PC-3 (cell line): ENCODE data around the gene HLA-DMB. TPM values are rescaled to one million over a fixed set of nuclear protein-coding genes. Genes with fewer than 3 reads are reported as not detected.

Experiments used
- ATAC-seq: fragments of 200-7000 bp; cut with Tn5 transposase; 2 replicates; pipeline ENCODE4 v1.9.1; 2020; ENCODE audit warnings: mild to moderate bottlenecking, moderate library complexity
- BruUV-seq: library from RNA; stranded (reverse); fragments of 400-500 nt; replicated peaks from 2 replicates; lab custom pipeline; 2021; lab: Mats Ljungman, UMichigan
- CTCF ChIA-PET: fragments of 300-600 bp; sonication (Branson Sonifier 250); formaldehyde crosslinking; loops from one replicate; lab custom pipeline; 2022; ENCODE audit warnings: antibody characterized with exemption; lab: Charles Lee
- POLR2A ChIA-PET: fragments of 300-600 bp; sonication (Branson Sonifier 250); formaldehyde crosslinking; loops from one replicate; lab custom pipeline; 2022; ENCODE audit warnings: antibody characterized with exemption; ENCODE audit not compliant: unreplicated experiment; lab: Charles Lee
- DNase-seq: peaks from one replicate; pipeline ENCODE4 v3.0.0-alpha.2; 2015
- H2AFZ ChIP-seq: fragments of 300-600 bp; sonication (generic); 2 replicates; pipeline ENCODE4 v1.6.0; 2016; ENCODE audit warnings: antibody characterized with exemption, low read length
- H3F3A ChIP-seq: fragments of 300-600 bp; sonication (generic); one replicate; pipeline ENCODE4 v1.6.0; 2017; ENCODE audit warnings: antibody characterized with exemption, low read length, control low read depth, mild to moderate bottlenecking; ENCODE audit not compliant: unreplicated experiment
- H3K27ac ChIP-seq: fragments of 300-600 bp; sonication (generic); 2 replicates; pipeline ENCODE4 v1.5.1; 2016; ENCODE audit warnings: mild to moderate bottlenecking, low read length
- H3K27me3 ChIP-seq: fragments of 300-600 bp; sonication (generic); 2 replicates; pipeline ENCODE4 v1.6.1; 2016; ENCODE audit warnings: low read length, mixed read lengths
- H3K36me3 ChIP-seq: fragments of 300-600 bp; sonication (generic); 2 replicates; pipeline ENCODE4 v1.6.1; 2016; ENCODE audit warnings: low read depth, mixed run types, low read length, mixed read lengths
- H3K4me1 ChIP-seq: fragments of 300-600 bp; sonication (generic); 2 replicates; pipeline ENCODE4 v1.5.1; 2016; ENCODE audit warnings: low read length; ENCODE audit not compliant: insufficient read depth
- H3K4me2 ChIP-seq: fragments of 300-600 bp; sonication (generic); 2 replicates; pipeline ENCODE4 v1.6.0; 2016; ENCODE audit warnings: low read length
- H3K4me3 ChIP-seq: fragments of 300-600 bp; sonication (generic); 2 replicates; pipeline ENCODE4 v1.5.1; 2016; ENCODE audit warnings: mild to moderate bottlenecking, low read length, mixed read lengths
- H3K79me2 ChIP-seq: fragments of 300-600 bp; sonication (generic); 2 replicates; pipeline ENCODE4 v1.6.1; 2017; ENCODE audit warnings: low read length, mixed read lengths
- H3K9ac ChIP-seq: fragments of 300-600 bp; sonication (generic); 2 replicates; pipeline ENCODE4 v1.6.0; 2016; ENCODE audit warnings: mild to moderate bottlenecking, low read length
- H3K9me2 ChIP-seq: fragments of 300-600 bp; sonication (generic); replicated peaks from 2 replicates; pipeline ENCODE4 v1.6.1; 2016; ENCODE audit warnings: mixed run types, low read length, mixed read lengths
- H3K9me3 ChIP-seq: fragments of 300-600 bp; sonication (generic); 2 replicates; pipeline ENCODE4 v1.6.1; 2016; ENCODE audit warnings: low read length, mixed read lengths
- H4K20me1 ChIP-seq: fragments of 300-600 bp; sonication (generic); 2 replicates; pipeline ENCODE4 v1.6.1; 2016; ENCODE audit warnings: low read length, mixed read lengths
- CTCF ChIP-seq: fragments of 300-600 bp; sonication (generic); conservative IDR thresholded peaks from 2 replicates; pipeline ENCODE4 v1.5.1; 2017; ENCODE audit warnings: antibody characterized with exemption, low read depth, mild to moderate bottlenecking, low read length
- EZH2 ChIP-seq: fragments of 300-600 bp; sonication (generic); IDR thresholded peaks from one replicate; pipeline ENCODE4 v1.6.1; 2017; ENCODE audit warnings: antibody characterized with exemption, mild to moderate bottlenecking, low read length; ENCODE audit not compliant: unreplicated experiment
- EZH2phosphoT487 ChIP-seq: fragments of 300-600 bp; sonication (generic); IDR thresholded peaks from 2 replicates; pipeline ENCODE4 v1.6.1; 2018; ENCODE audit warnings: mild to moderate bottlenecking, antibody characterized with exemption, low read length, borderline replicate concordance
- intact Hi-C: fragments of 100-400 bp; cut with micrococcal nuclease; formaldehyde crosslinking; loops from 2 replicates; pipeline ENCODE4 v1.9.0; 2023
- total RNA-seq: library from RNA; depleted of rRNA; stranded (reverse); fragments of >200 nt; gene quantifications from 2 replicates; pipeline ENCODE4 v1.2.3, GENCODE V29; 2014

HLA-DMB gene
- total RNA-seq, 1 experiment from 2014 or later: not detected

- no TSS peak for BruUV-seq
- POLR2A ChIA-PET: no interaction called here
- Histone ChIP-seq H3K4me2 (peak overlapping the region; percentile 94; the same call in 1 of the 2 replicates), H3K27ac (no peak overlapping the region), H3K27me3 (no peaks in the 10 kb centered on the region), H3K36me3 (peaks cover 91% of the 10 kb centered on the region), H4K20me1 (peaks cover 100% of the 10 kb centered on the region), H3K79me2 (peaks cover 81% of the 10 kb centered on the region), H2AFZ (no peak overlapping the region), H3K9ac (no peak overlapping the region), H3K4me1 (peaks cover 18% of the 10 kb centered on the region), H3K9me3 (no peaks in the 10 kb centered on the region), H3F3A (peaks cover 33% of the 10 kb centered on the region), H3K4me3 (no peak overlapping the region), H3K9me2 (no peaks in the 10 kb centered on the region)
- CTCF ChIA-PET: no interaction called here
- intact Hi-C loops: no loop called here
- DNase-seq: no peak
- no peak for TF ChIP-seq CTCF
- no peak for TF ChIP-seq EZH2
- TF ChIP-seq EZH2phosphoT487: no peak
- no peak for ATAC-seq
Observed at GRCh38 chr6:32977272-32977952, 36.6 kb upstream of the HLA-DMB start.

GRCh38 chr6:32976334-32977069 lies 35.7 kb upstream of the HLA-DMB start:
- Histone ChIP-seq H3K27me3 (no peaks in the 10 kb centered on the region), H4K20me1 (peaks cover 94% of the 10 kb centered on the region), H3K4me2 (peak overlapping the region; percentile 94), H3K4me1 (peaks cover 19% of the 10 kb centered on the region), H3K36me3 (peaks cover 92% of the 10 kb centered on the region), H3K27ac (no peak overlapping the region), H3K9me3 (no peaks in the 10 kb centered on the region), H3K4me3 (peak overlapping the region; percentile 98), H3K9ac (no peak overlapping the region), H3K9me2 (no peaks in the 10 kb centered on the region), H3F3A (peaks cover 26% of the 10 kb centered on the region), H3K79me2 (peaks cover 85% of the 10 kb centered on the region), H2AFZ (no peak overlapping the region)
- intact Hi-C loops: no loop called here
- ChIA-PET CTCF (no interaction called here), POLR2A (no interaction called here)
- no peak for DNase-seq
- TF ChIP-seq CTCF (no peak), EZH2phosphoT487 (no peak), EZH2 (no peak)
- BruUV-seq: no TSS peak
- no peak for ATAC-seq
